HCEC 1CT (cell line): ENCODE measurements around the gene IFITM2.
"Not testable (repeated sequence)": the region's sequence is repeated elsewhere in the genome, so short reads cannot be mapped to it uniquely, and the experiment has no call there.

ENCODE experiments used
- DNase-seq: peaks from one replicate; pipeline ENCODE4 v3.0.0-alpha.2; 2017

IFITM2 gene

GRCh38 chr11:327581-327923 lies 19.9 kb downstream of the IFITM2 start:
- DNase-seq: no peak

GRCh38 chr11:328012-328411 lies 20.4 kb downstream of the IFITM2 start:
- no peak for DNase-seq

- not testable (repeated sequence) for DNase-seq
Measured at GRCh38 chr11:328516-329100, 21.0 kb downstream of the IFITM2 start.

- no peak for DNase-seq
Measured at GRCh38 chr11:329886-330253, 22.3 kb downstream of the IFITM2 start.

GRCh38 chr11:330307-330693 lies 22.7 kb downstream of the IFITM2 start:
- no peak for DNase-seq

GRCh38 chr11:330694-331357 lies 23.2 kb downstream of the IFITM2 start:
- no peak for DNase-seq

GRCh38 chr11:331358-332060 lies 23.9 kb downstream of the IFITM2 start:
- DNase-seq: no peak

GRCh38 chr11:332651-333480 lies 25.2 kb downstream of the IFITM2 start:
- no peak for DNase-seq

- not testable (repeated sequence) for DNase-seq
Measured at GRCh38 chr11:333616-334263, 26.1 kb downstream of the IFITM2 start.

- no peak for DNase-seq
Measured at GRCh38 chr11:334264-334994, 26.8 kb downstream of the IFITM2 start.

GRCh38 chr11:335779-336658 lies 28.4 kb downstream of the IFITM2 start:
- DNase-seq: no peak

- DNase-seq: no peak
Measured at GRCh38 chr11:336659-337198, 29.1 kb downstream of the IFITM2 start.

GRCh38 chr11:337711-338110 lies 30.1 kb downstream of the IFITM2 start:
- no peak for DNase-seq

GRCh38 chr11:339963-340362 lies 32.3 kb downstream of the IFITM2 start:
- DNase-seq: no peak

GRCh38 chr11:340539-341512 lies 33.2 kb downstream of the IFITM2 start:
- no peak for DNase-seq

GRCh38 chr11:342328-342727 lies 34.7 kb downstream of the IFITM2 start:
- no peak for DNase-seq

- DNase-seq: no peak
Measured at GRCh38 chr11:344836-345578, 37.4 kb downstream of the IFITM2 start.

GRCh38 chr11:346529-346928 lies 38.9 kb downstream of the IFITM2 start:
- DNase-seq: no peak
